Testis (tissue), 5 donors: Measurements from ENCODE around the gene BID. TPM values are rescaled to one million over a fixed set of nuclear protein-coding genes. Genes with fewer than 3 reads are reported as not detected.

ENCODE experiments used
- DNase-seq: peaks from one replicate; pipeline ENCODE4 v3.0.0-alpha.2; 2019
- H3K27ac ChIP-seq, 2 donors: fragments of 200-600 bp; sonication (generic); one replicate each; pipeline ENCODE4 v1.5.1; 2019
- H3K27me3 ChIP-seq: fragments of 200-600 bp; sonication (generic); one replicate; pipeline ENCODE4 v1.5.1; 2019
- H3K36me3 ChIP-seq: fragments of 200-600 bp; sonication (generic); one replicate; pipeline ENCODE4 v1.5.1; 2017; ENCODE audit warnings: low read depth; ENCODE audit errors: missing control alignments
- H3K4me1 ChIP-seq: fragments of 200-600 bp; sonication (generic); one replicate; pipeline ENCODE4 v1.5.1; 2019
- H3K4me3 ChIP-seq, 2 donors: fragments of 200-600 bp; sonication (generic); one replicate each; pipeline ENCODE4 v1.5.1; 2017 to 2019
- H3K9me3 ChIP-seq: fragments of 200-600 bp; sonication (generic); one replicate; pipeline ENCODE4 v1.5.1; 2017
- POLR2A ChIP-seq: fragments of 450-650 bp; IDR thresholded peaks from one replicate; pipeline ENCODE4 v1.6.1; 2017; ENCODE audit warnings: antibody characterized with exemption, mild to moderate bottlenecking, moderate library complexity
- WGBS, 2 donors: methylation state at CpG; one replicate each; pipeline ENCODE4 v1.1.5; 2018; 5-methylcytosine and 5-hydroxymethylcytosine counted together
- intact Hi-C: fragments of 100-400 bp; cut with DNase I; formaldehyde crosslinking; loops from one replicate; pipeline ENCODE4 v1.15.1; 2023; ENCODE audit warnings: low total_unique reads
- long read RNA-seq, 2 donors: transcript quantifications; one replicate each; lab custom pipeline, GENCODE V29; 2026
- polyA plus RNA-seq: library from polyadenylated mRNA; stranded (reverse); fragments of 350-450 nt; fragmentation: Illumina TruSeq; extraction: RNeasy Lipid Tissue Mini Kit (QIAGEN cat#74804); gene quantifications from one replicate; pipeline ENCODE4 v1.2.3, GENCODE V29; 2014; ENCODE audit warnings: low read depth, low replicate concordance; ENCODE audit not compliant: insufficient read depth
- total RNA-seq, 2 donors: library from RNA; depleted of rRNA; stranded (reverse); fragments of >200 nt; gene quantifications; one replicate each; pipeline ENCODE4 v1.2.3, GENCODE V29; 2016
- TF ChIP-seq, protein P1 (sequence below), 3 experiments: fragments of 450-650 bp in 2 of 3; fragments of 200-600 bp in 1 of 3; sonication (generic) in 1 of 3; IDR thresholded peaks; one replicate each; pipeline ENCODE4 v1.5.1; 2016 to 2019; ENCODE audit warnings: antibody characterized with exemption in 3 of 3, mild to moderate bottlenecking in 2 of 3, moderate library complexity in 1 of 3

Gene BID
- 1 to 10 TPM; 6.9 to 8.4 TPM for total RNA-seq
- 8.3 TPM for polyA plus RNA-seq
- long read RNA-seq, donor 1, transcript BID-215 (6 exons, 2,199 nt): major isoform, 7 of 7 reads
- long read RNA-seq, donor 1, partial matches to known transcripts: 0 of 7 reads
- long read RNA-seq, donor 1, other reads (novel, unspliced or antisense): 0 of 7 reads
- long read RNA-seq, donor 2, partial matches to known transcripts: 0 of 1 reads
- long read RNA-seq, donor 2, other reads (novel, unspliced or antisense): 0 of 1 reads

DNA sequence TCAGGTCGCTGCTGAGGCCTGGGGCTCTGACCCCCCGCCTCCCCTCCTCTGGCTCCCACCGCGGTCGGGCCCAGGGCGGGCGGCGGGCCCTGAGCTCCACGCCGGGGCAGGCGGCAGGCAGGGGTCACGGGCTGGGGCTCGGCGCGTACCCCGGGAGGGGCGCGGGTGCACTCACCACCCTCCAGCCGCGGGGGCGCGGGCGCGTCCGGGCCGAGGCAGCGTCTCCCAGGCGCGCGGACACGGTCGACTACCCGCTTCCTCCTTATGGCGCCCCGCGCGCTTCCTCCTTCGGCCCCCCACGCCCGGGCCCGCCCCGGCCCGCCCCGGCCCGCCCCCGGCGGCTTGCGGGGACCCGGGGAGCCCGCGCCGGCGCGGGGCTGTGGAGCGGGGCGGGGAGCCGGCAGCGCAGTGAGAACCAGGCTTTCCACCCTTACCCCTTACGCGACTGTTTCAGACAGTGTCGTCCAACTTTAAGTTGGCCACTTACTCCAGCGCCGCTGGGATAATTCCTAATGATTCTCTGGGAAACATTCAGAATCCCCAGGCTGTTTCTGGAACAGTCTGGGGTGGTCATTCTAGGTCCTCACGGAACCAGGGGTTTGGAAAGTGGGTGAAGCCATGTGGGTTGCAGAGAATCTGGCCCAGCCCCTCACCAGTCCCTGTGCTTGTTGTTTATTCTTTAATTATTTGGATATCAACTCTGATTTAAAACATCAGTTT, at the start of gene BID:
Gene BID, minus strand, starts transcription at position 264 of the 720 bp plus-strand sequence. CDS start 24,353 bp downstream, outside the sequence.
- intact Hi-C loops: no loop called here
- peak within 1 kb of the TSS; percentile 64 to 73 for H3K4me3 ChIP-seq
- H3K27ac ChIP-seq: peak within 1 kb of the TSS; percentile 15 to 61
- TF ChIP-seq POLR2A: no peak
- TF ChIP-seq, protein P1, sequence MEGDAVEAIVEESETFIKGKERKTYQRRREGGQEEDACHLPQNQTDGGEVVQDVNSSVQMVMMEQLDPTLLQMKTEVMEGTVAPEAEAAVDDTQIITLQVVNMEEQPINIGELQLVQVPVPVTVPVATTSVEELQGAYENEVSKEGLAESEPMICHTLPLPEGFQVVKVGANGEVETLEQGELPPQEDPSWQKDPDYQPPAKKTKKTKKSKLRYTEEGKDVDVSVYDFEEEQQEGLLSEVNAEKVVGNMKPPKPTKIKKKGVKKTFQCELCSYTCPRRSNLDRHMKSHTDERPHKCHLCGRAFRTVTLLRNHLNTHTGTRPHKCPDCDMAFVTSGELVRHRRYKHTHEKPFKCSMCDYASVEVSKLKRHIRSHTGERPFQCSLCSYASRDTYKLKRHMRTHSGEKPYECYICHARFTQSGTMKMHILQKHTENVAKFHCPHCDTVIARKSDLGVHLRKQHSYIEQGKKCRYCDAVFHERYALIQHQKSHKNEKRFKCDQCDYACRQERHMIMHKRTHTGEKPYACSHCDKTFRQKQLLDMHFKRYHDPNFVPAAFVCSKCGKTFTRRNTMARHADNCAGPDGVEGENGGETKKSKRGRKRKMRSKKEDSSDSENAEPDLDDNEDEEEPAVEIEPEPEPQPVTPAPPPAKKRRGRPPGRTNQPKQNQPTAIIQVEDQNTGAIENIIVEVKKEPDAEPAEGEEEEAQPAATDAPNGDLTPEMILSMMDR (IDR thresholded peaks at IDR 0.05): no peak
- no peaks in the 10 kb centered on the region for H3K27me3 ChIP-seq
- H3K4me1 ChIP-seq: peaks cover 5% of the 10 kb centered on the region
- H3K36me3 ChIP-seq: no peaks in the 10 kb centered on the region
- DNase-seq: no peak
- whole genome bisulfite sequencing, 2 donors: 0 to 1% methylated on average over 3 to 46 of the region's 64 CpGs
- H3K9me3 ChIP-seq: no peaks in the 10 kb centered on the region

DNA sequence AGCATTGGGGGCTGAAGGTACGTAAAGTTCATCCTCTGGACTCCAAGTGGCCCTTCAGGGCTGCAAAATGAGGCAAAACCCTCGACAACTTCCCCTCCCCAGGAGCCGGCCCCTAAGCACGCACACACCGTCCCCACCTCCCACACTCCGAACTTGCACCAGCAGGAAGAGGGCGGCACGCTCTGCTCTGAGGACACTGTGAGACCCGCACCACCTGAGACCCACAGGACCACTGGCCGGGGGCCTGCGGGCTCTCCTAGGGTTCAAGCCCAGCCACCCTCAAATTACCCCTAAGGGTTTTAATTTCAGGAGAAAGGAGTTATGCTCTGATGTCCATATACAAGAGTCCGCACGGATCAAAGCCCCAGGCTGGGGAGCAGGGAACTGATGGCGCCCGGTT, 49.7 kb upstream of the BID start:
- no peaks in the 10 kb centered on the region for H3K36me3 ChIP-seq
- intact Hi-C loops: no loop called here

DNA sequence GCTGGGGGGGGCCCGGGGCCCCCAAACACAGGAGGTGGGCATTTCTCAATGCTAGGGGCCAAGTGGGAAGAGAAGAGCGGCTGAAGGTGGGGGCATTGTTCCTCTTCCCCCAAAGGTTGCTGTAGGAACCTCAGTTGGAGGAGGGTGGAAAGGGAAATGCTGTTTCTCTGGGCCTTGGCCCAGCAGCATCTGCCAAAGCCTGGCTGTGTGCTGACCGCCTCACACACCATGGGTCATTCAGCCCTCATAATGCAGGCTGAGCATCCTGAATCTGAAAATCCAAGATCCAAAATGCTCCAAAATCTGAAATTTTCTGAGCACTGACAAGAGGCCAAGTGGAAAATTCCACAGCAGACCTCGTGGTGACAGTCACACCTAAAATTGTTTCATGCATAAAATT, 49.0 kb upstream of the BID start:
- intact Hi-C loops: no loop called here
- TF ChIP-seq, protein P1 (IDR thresholded peaks at IDR 0.05): no peak
- TF ChIP-seq POLR2A: no peak

More for the DNA sequence above, 49.7 kb upstream of the BID start:
- no peaks in the 10 kb centered on the region for H3K27me3 ChIP-seq
- no peaks in the 10 kb centered on the region for H3K4me1 ChIP-seq
- H3K4me3 ChIP-seq: no peak overlapping the region
- 93 to 95% methylated on average over 11 to 15 of the region's 15 CpGs for WGBS, 2 donors
- no peaks in the 10 kb centered on the region for H3K9me3 ChIP-seq
- DNase-seq: no peak
- H3K27ac ChIP-seq: no peak overlapping the region
- no peak for TF ChIP-seq POLR2A
- TF ChIP-seq, protein P1 (IDR thresholded peaks at IDR 0.05): no peak

DNA sequence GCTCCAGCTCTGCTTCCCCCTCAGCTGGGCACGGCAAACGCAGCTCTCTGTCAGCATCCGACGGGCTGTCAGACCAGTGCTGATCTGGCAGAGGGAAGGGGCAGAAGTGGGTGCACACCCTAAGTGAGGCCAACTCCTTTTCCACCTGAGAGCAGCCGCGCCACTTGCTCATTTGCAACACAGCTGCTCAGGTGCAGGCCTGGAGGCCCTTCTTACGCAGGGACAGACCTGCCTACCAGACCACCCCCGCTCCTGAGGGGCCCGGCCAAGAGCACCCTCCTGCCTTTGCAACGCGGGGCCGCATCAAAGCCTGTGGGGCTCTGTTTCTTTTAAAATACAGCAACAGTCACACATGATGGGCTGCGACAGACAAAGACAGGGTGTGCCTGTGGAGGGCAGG, 47.8 kb upstream of the BID start:
- Histone ChIP-seq H3K4me1 (no peaks in the 10 kb centered on the region), H3K27me3 (no peaks in the 10 kb centered on the region), H3K36me3 (no peaks in the 10 kb centered on the region), H3K9me3 (no peaks in the 10 kb centered on the region), H3K4me3 (no peak overlapping the region), H3K27ac (no peak overlapping the region)
- TF ChIP-seq, protein P1 (IDR thresholded peaks at IDR 0.05): no peak
- TF ChIP-seq POLR2A: no peak
- no peak for DNase-seq
- intact Hi-C loops: no loop called here
- WGBS, 2 donors: 94 to 97% methylated on average over 5 to 13 of the region's 13 CpGs

More for the DNA sequence above, 49.0 kb upstream of the BID start:
- 90 to 94% methylated on average over 4 of the region's 4 CpGs for WGBS, 2 donors
- H3K9me3 ChIP-seq: no peaks in the 10 kb centered on the region
- H3K27ac ChIP-seq: no peak overlapping the region
- H3K27me3 ChIP-seq: no peaks in the 10 kb centered on the region
- no peak overlapping the region for H3K4me3 ChIP-seq
- H3K36me3 ChIP-seq: no peaks in the 10 kb centered on the region
- DNase-seq: no peak
- H3K4me1 ChIP-seq: no peaks in the 10 kb centered on the region
